ENCODE results near the gene ERLEC1.
"Not testable (repeated sequence)": the region's sequence is repeated elsewhere in the genome, so short reads cannot be mapped to it uniquely, and the experiment has no call there.

The ERLEC1 gene

GRCh38 chr2:53829273-53829979 is 42.6 kb downstream of the ERLEC1 start:
- TF ChIP-seq TCF4 (CRISPR knock-in tag; IDR thresholded peaks at IDR 0.05; ENCODE audit: borderline replicate concordance) (no peak), OSR1 (CRISPR knock-in tag; IDR thresholded peaks at IDR 0.05) (no peak), RARB (CRISPR knock-in tag; IDR thresholded peaks at IDR 0.05) (no peak), TOX (CRISPR knock-in tag; IDR thresholded peaks at IDR 0.05; ENCODE audit: borderline replicate concordance) (no peak), ARNTL (CRISPR knock-in tag; IDR thresholded peaks at IDR 0.05; ENCODE audit: borderline replicate concordance, low read depth) (no peak), PPARA (CRISPR knock-in tag; IDR thresholded peaks at IDR 0.05; ENCODE audit: borderline replicate concordance) (no peak), TSHZ2 (CRISPR knock-in tag; IDR thresholded peaks at IDR 0.05) (no peak), BACH2 (CRISPR knock-in tag; IDR thresholded peaks at IDR 0.05; ENCODE audit: borderline replicate concordance) (no peak), ZNF70 (CRISPR knock-in tag; IDR thresholded peaks at IDR 0.05) (no peak), ISL1 (CRISPR knock-in tag; IDR thresholded peaks at IDR 0.05) (no peak), CSRNP3 (CRISPR knock-in tag; IDR thresholded peaks at IDR 0.05) (no peak), CREB5 (CRISPR knock-in tag; IDR thresholded peaks at IDR 0.05; ENCODE audit: low read depth) (no peak), CSDC2 (CRISPR knock-in tag; IDR thresholded peaks at IDR 0.05) (no peak), ZFP3 (CRISPR knock-in tag; IDR thresholded peaks at IDR 0.05) (no peak), PATZ1 (CRISPR knock-in tag; IDR thresholded peaks at IDR 0.05; ENCODE audit: borderline replicate concordance) (no peak)
- ATAC-seq, result no peak

- not testable (repeated sequence) for ATAC-seq
Measured at GRCh38 chr2:53829980-53830290, 43.1 kb downstream of the ERLEC1 start.

GRCh38 chr2:53840580-53840979 is 53.7 kb downstream of the ERLEC1 start:
- no peak for TF ChIP-seq TCF4 (CRISPR knock-in tag; IDR thresholded peaks at IDR 0.05; ENCODE audit: borderline replicate concordance)
- TF ChIP-seq TOX (CRISPR knock-in tag; IDR thresholded peaks at IDR 0.05; ENCODE audit: borderline replicate concordance), result no peak
- no peak for TF ChIP-seq ESRRG (CRISPR knock-in tag; IDR thresholded peaks at IDR 0.05)
- TF ChIP-seq BACH2 (CRISPR knock-in tag; IDR thresholded peaks at IDR 0.05; ENCODE audit: borderline replicate concordance), result no peak
- TF ChIP-seq PATZ1 (CRISPR knock-in tag; IDR thresholded peaks at IDR 0.05; ENCODE audit: borderline replicate concordance), result no peak
- no peak for TF ChIP-seq CREB5 (CRISPR knock-in tag; IDR thresholded peaks at IDR 0.05; ENCODE audit: low read depth)
- TF ChIP-seq CSRNP3 (CRISPR knock-in tag; IDR thresholded peaks at IDR 0.05), result no peak
- no peak for TF ChIP-seq OSR1 (CRISPR knock-in tag; IDR thresholded peaks at IDR 0.05)
- TF ChIP-seq TSHZ2 (CRISPR knock-in tag; IDR thresholded peaks at IDR 0.05), result no peak
- TF ChIP-seq ZFP30 (CRISPR knock-in tag; IDR thresholded peaks at IDR 0.05), result no peak
- no peak for TF ChIP-seq ZC3H10 (CRISPR knock-in tag; IDR thresholded peaks at IDR 0.05)
- TF ChIP-seq ISL1 (CRISPR knock-in tag; IDR thresholded peaks at IDR 0.05), result no peak
- no peak for TF ChIP-seq RARB (CRISPR knock-in tag; IDR thresholded peaks at IDR 0.05)
- TF ChIP-seq PPARA (CRISPR knock-in tag; IDR thresholded peaks at IDR 0.05; ENCODE audit: borderline replicate concordance), result no peak
- no peak for TF ChIP-seq ZNF565 (CRISPR knock-in tag; conservative IDR thresholded peaks at IDR 0.05; ENCODE audit: low read depth)
- no peak for TF ChIP-seq SNAI2 (CRISPR knock-in tag; IDR thresholded peaks at IDR 0.05)
- no peak for TF ChIP-seq ARNTL (CRISPR knock-in tag; IDR thresholded peaks at IDR 0.05; ENCODE audit: borderline replicate concordance, low read depth)
- TF ChIP-seq ZFP3 (CRISPR knock-in tag; IDR thresholded peaks at IDR 0.05), result no peak
- no peak for ATAC-seq
